Measurements from ENCODE around the gene BAZ2B.
A peak's percentile ranks its signal among the peaks of the same experiment; 100 is the strongest.

BAZ2B gene

DNA sequence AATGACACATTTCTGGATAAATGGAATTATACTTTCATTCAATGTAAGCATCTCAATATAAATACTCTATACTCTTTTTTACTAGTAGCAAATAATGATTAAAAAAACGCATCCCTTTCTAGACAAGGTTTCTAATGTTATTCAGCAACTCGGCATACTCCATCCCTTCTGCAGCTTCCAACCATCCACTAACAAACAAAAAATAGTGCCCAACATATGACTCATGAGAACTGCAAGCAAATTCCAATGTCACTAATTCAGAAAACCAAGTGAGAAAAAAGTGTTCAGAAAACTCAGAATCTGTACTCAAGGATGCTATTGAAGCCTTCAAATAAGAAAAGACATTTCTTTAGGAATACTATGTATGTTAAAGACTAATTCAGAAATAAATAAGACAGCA lies 140.0 kb downstream of the BAZ2B start:
- no peaks in the 10 kb centered on the region for H4K20me1 ChIP-seq (ENCODE audit: insufficient read depth, low read length)
- H3K4me3 ChIP-seq (ENCODE audit: low read depth, low read length, poor library complexity, severe bottlenecking) = no peak overlapping the region

GRCh38 chr2:159475793-159476192 lies 140.6 kb downstream of the BAZ2B start:
- Histone ChIP-seq H3K27me3 (ENCODE audit: insufficient read depth, low read length) (no peaks in the 10 kb centered on the region), H3F3A (ENCODE audit: insufficient read depth, low read length) (no peaks in the 10 kb centered on the region), H3K4me1 (ENCODE audit: insufficient read depth, low read length, severe bottlenecking) (no peaks in the 10 kb centered on the region), H3K4me3 (ENCODE audit: low read depth, low read length, poor library complexity, severe bottlenecking) (no peak overlapping the region), H3K9ac (ENCODE audit: low read length) (no peak overlapping the region), H3K9me2 (ENCODE audit: low read depth, low read length) (no peaks in the 10 kb centered on the region), H3K4me2 (ENCODE audit: low read length) (no peak overlapping the region), H3K9me3 (ENCODE audit: low read length) (no peaks in the 10 kb centered on the region), H3K36me3 (ENCODE audit: insufficient read depth, low read length) (no peaks in the 10 kb centered on the region; the same call in 1 of the 2 replicates), H3K27ac (ENCODE audit: low read depth, low read length, poor library complexity, severe bottlenecking) (no peak overlapping the region), H2AFZ (ENCODE audit: low read length) (no peak overlapping the region), H4K20me1 (ENCODE audit: insufficient read depth, low read length) (no peaks in the 10 kb centered on the region), H3K79me2 (ENCODE audit: insufficient read depth, low read length) (no peaks in the 10 kb centered on the region)
- no peak for TF ChIP-seq EZH2 (IDR thresholded peaks at IDR 0.05; ENCODE audit: borderline replicate concordance, low read length)
- no peak for TF ChIP-seq CTCF (IDR thresholded peaks at IDR 0.05; ENCODE audit: low read length)

More for the DNA sequence above, 140.0 kb downstream of the BAZ2B start:
- H3F3A ChIP-seq (ENCODE audit: insufficient read depth, low read length) = no peaks in the 10 kb centered on the region
- no peak overlapping the region for H3K27ac ChIP-seq (ENCODE audit: low read depth, low read length, poor library complexity, severe bottlenecking)
- no peaks in the 10 kb centered on the region for H3K9me2 ChIP-seq (ENCODE audit: low read depth, low read length)
- no peak overlapping the region for H2AFZ ChIP-seq (ENCODE audit: low read length)
- H3K9ac ChIP-seq (ENCODE audit: low read length) = no peak overlapping the region
- no peak overlapping the region for H3K4me2 ChIP-seq (ENCODE audit: low read length)
- no peaks in the 10 kb centered on the region; the same call in 1 of the 2 replicates for H3K36me3 ChIP-seq (ENCODE audit: insufficient read depth, low read length)
- TF ChIP-seq CTCF (IDR thresholded peaks at IDR 0.05; ENCODE audit: low read length) (no peak), EZH2 (IDR thresholded peaks at IDR 0.05; ENCODE audit: borderline replicate concordance, low read length) (no peak)
- no peaks in the 10 kb centered on the region for H3K79me2 ChIP-seq (ENCODE audit: insufficient read depth, low read length)
- no peaks in the 10 kb centered on the region for H3K4me1 ChIP-seq (ENCODE audit: insufficient read depth, low read length, severe bottlenecking)
- H3K9me3 ChIP-seq (ENCODE audit: low read length) = no peaks in the 10 kb centered on the region
- H3K27me3 ChIP-seq (ENCODE audit: insufficient read depth, low read length) = no peaks in the 10 kb centered on the region

GRCh38 chr2:159471340-159471739 lies 145.0 kb downstream of the BAZ2B start:
- H3K4me2 ChIP-seq (ENCODE audit: low read length) = no peak overlapping the region
- 0 out of 2 replicates have a peak, but pooled peaks cover 2% of the 10 kb centered on the region for H3K9me3 ChIP-seq (ENCODE audit: low read length)
- no peaks in the 10 kb centered on the region for H3K27me3 ChIP-seq (ENCODE audit: insufficient read depth, low read length)
- TF ChIP-seq EZH2 (IDR thresholded peaks at IDR 0.05; ENCODE audit: borderline replicate concordance, low read length) (no peak), CTCF (IDR thresholded peaks at IDR 0.05; ENCODE audit: low read length) (peak; percentile 15; the same call in 1 of the 2 replicates)
- no peak overlapping the region for H3K9ac ChIP-seq (ENCODE audit: low read length)
- no peaks in the 10 kb centered on the region; the same call in 1 of the 2 replicates for H3K36me3 ChIP-seq (ENCODE audit: insufficient read depth, low read length)
- H2AFZ ChIP-seq (ENCODE audit: low read length) = no peak overlapping the region
- H3K9me2 ChIP-seq (ENCODE audit: low read depth, low read length) = no peaks in the 10 kb centered on the region
- H3K27ac ChIP-seq (ENCODE audit: low read depth, low read length, poor library complexity, severe bottlenecking) = no peak overlapping the region
- no peaks in the 10 kb centered on the region for H3K4me1 ChIP-seq (ENCODE audit: insufficient read depth, low read length, severe bottlenecking)
- no peaks in the 10 kb centered on the region for H3K79me2 ChIP-seq (ENCODE audit: insufficient read depth, low read length)
- no peak overlapping the region for H3K4me3 ChIP-seq (ENCODE audit: low read depth, low read length, poor library complexity, severe bottlenecking)
- no peaks in the 10 kb centered on the region for H4K20me1 ChIP-seq (ENCODE audit: insufficient read depth, low read length)
- no peaks in the 10 kb centered on the region for H3F3A ChIP-seq (ENCODE audit: insufficient read depth, low read length)
